GF-D8 (cell line): Measurements from ENCODE around the gene THEMIS2.
"Not testable (repeated sequence)": the region's sequence is repeated elsewhere in the genome, so short reads cannot be mapped to it uniquely, and the experiment has no call there.

ENCODE experiments used
- DNase-seq: peaks from one replicate; lab custom pipeline; 2025; lab: John Stamatoyannopoulos, UW

The THEMIS2 gene

DNA sequence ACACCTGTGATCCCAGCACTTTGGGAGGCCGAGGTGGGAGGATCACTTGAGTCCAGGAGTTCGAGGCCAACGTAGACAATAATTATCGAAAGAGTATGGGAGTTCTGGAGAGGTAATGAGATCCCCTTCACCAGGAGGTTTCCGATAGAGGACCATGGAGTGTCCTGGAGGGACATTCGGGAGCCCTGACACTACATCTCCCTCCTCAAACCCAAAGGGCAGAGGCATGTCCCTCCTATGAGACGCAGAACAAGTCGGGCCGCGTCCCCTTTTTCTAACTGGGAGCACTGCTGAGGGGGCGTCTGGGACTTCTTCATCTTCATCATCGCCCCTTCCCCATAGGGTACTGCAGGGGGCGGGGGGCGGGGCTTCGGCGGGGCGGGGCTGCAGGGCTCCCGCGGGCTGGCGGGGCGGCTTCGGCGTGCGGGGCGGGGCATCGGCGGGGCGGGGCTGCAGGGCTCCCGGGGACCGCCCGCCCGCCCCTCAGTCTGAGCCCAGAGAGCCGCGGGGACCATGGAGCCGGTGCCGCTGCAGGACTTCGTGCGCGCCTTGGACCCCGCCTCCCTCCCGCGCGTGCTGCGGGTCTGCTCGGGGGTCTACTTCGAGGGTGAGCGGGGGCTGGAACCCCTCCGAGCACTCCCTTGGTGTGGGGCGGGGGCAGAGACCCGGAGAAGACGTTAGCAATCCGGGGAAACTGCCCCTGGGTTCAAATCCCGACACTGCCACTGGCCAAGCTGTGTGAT lies at the start of gene THEMIS2:
TSS of gene THEMIS2 (plus strand) at position 486 of the 743 bp plus-strand sequence. CDS start at position 514, 28 bp downstream.
- no peak for DNase-seq

DNA sequence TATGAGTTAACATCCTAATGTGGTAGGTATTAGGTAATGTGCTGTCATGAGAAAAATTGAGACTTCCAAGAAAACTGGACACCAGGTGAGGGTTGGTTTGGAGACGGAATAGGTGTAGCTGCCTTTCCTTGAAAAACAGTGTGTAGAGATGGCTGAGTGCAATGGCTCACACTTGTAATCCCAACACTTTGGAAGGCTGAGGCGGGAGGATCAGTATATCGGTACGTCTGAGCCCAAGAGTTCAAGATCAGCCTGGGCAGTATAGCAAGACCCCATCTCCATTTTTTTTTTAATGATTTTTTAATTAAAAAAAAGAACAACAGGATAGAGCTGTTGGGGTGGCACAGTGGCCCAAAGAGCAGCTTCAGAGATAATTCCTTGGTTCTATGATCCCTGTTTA lies 48.6 kb upstream of the THEMIS2 start:
- DNase-seq, result no peak

DNA sequence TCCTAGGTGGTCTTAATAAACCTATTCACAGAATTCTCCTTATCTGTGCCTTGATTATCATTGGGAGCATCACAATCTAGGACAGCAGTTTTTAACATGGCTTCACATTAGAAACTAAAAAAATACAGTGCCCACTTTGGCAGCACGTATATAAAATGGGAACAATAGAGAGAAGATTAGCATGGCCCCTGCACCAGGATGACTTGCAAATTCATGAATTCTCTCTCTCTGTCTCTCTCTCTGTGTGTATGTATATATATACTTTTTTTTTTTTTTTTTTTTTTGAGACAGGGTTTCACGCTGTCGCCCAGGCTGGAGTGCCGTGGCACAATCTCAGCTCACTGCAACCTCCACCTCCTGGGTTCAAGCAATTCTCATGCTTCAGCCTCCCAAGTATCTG lies 47.9 kb upstream of the THEMIS2 start:
- no peak for DNase-seq

DNA sequence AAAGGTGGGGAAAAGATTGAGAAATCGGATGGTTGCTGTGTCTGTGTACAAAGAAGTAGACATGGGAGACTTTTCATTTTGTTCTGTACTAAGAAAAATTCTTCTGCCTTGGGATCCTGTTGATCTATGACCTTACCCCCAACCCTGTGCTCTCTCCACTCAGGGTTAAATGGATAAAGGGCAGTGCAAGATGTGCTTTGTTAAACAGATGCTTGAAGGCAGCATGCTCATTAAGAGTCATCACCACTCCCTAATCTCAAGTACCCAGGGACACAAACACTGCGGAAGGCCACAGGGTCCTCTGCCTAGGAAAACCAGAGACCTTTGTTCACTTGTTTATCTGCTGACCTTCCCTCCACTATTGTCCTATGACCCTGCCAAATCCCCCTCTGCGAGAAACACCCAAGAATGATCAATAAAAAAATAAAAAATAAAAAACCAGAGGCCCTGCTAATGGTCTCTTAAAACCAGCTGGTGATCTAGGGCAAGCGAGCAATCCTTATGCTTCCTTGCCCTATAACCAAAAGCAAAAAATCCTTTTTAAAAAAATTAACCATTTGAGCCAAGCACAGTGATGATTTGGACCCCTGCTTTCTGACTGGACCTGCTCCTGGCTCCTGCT lies 42.9 kb upstream of the THEMIS2 start:
- not testable (repeated sequence) for DNase-seq

DNA sequence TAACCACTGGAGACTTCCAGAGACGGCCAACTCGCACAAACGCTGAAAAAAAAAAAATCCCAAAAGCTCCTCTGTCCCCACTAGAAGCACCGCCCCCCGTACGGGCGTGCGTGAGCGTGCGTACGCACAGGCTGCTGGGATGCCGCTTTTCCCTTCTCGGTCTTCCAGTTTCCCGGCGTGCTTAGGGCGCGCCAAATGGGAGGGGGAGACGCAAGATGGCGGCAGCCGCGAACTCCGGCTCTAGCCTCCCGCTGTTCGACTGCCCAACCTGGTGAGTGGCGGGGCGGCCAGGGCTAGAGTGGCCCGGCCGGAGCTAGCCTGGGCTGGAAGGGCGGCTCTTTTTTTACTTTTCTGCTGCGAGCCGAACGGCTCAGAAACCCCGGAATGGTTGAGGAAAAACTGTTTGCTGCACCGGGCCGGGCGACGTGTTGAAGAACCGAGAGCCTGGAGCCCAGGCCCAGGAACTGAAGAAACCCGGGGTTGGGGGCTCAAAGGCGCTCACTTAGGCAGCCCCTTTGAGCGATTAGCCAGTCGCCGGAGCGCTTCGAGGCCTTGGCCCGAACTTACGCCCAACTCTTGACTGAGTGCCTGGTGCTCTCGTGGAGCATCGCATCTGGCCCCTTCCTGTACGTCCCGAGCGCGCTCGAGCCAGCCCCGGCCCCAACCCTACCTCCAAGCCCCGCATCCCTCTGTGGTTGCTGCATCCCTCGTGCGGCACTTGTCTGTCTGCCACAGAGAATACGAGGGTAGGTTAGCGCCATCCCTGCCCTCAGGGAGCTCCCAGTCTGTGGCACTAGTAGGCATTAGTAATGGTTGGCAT lies 41.5 kb upstream of the THEMIS2 start, which contains the start of gene PPP1R8:
TSS of gene PPP1R8 (plus strand) at position 162 of the 820 bp plus-strand sequence. CDS start at position 216, 54 bp downstream.
- peak; percentile 81 for DNase-seq

DNA sequence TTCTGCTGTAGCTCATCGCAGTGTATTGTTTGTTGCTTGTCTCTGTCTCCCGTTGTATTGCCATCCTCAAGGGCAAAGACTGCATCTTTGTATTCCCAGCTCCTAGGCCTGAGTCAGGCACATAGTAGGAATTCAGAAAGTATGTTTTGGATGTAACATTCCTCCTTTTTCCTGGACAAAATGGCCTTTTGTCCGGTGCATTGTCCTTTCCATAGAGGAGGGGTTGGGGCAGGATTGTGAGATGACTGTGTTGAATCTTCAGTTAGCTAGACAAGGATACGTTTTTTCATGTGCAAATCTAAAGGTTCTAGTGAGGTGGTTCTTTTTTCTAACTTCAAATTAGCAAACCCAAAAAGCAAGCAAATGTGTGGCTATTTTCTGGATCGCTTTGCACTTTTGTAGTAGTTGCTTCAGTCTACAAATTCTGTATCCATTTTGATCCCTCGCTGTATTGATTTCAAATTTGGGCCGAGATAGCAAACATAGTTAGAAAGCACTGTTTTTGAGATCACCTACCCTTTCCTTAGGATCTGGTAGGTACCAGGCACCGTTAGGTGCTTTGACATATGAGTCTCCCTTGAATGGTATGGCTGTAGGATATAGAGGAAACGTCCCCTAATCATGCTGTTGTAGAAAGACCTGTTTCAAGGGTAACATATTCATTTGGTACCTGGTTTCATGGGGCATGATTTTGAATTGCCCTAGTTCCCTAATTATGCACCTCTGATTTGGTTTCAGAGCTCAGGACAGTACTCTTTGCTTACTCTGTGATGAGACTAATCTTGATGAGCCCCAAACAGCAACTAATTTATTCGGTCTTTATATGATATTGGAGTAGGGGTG lies 40.6 kb upstream of the THEMIS2 start:
- no peak for DNase-seq

DNA sequence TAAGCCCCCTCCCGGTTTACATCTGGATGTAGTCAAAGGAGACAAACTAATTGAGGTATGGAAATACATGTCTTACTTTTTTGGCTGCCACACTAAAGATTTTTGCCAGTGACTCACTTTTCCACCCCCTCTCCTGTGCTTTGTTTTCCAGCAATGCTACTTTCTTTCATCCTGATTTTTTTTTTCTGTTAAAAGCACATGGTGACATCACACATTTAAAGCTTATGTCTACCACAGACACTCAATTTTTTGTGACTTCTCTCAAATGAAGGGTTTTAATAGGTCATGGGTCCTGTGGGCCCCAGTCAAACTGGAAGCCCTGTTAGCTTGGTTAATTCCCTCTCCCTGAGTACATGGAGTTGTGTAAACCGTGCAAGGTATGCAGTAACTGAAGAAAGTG lies 39.6 kb upstream of the THEMIS2 start:
- no peak for DNase-seq

DNA sequence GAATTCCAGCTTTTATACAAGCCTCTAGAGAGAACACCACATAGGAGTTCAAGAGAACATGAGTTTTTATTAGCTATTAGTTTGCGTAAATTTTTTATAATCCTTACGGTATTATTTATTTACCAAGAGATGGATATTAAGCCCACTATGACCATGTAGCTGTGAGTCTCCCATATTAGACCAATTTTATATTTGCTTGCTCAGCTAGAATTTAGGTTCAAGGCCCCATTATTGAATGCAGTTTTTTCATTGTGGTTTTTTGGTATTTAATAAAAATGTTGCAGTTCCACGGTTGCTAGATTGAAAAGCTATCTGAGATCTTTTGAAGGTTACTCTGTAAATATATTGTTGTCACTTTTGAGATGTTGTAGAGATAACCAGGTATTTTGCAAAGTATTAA lies 38.9 kb upstream of the THEMIS2 start:
- DNase-seq, result no peak

DNA sequence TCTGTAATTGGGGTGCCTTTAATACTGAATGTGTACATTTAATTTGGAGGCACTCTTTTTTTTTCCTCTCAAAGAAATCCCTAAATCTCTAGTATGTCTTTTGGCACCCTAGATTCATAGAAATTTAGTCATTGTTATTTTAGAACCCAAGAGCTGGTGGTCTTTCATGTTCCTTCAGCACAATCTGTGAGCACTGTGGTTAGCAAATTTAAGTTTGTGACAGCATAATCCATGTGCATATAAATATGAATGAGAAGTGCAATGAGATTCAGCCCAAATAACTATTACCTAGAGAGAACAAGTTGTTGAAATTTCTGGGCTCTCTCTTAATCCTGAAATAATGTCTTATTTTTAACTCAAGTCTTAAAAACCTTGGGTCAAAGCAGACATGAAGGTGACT lies 37.3 kb upstream of the THEMIS2 start:
- no peak for DNase-seq

DNA sequence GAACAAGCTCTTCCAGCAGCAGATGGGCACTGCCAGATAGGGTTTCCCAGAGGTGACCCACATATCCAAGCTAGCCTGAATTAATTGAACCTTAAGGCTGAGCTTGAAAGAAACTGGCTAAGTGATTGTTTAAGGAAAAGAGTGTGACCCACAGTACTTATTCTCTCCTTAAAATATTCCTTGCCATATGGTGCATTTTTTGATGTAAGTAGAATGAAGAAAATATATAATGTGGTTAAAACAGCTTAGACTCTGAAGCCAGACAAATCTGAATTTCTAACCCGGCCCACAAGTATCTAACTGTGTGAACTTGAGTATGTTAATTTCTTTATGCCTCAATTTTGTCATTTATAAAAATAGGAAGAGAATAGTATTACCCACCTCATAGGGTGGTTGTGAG lies 36.8 kb upstream of the THEMIS2 start:
- DNase-seq, result no peak

DNA sequence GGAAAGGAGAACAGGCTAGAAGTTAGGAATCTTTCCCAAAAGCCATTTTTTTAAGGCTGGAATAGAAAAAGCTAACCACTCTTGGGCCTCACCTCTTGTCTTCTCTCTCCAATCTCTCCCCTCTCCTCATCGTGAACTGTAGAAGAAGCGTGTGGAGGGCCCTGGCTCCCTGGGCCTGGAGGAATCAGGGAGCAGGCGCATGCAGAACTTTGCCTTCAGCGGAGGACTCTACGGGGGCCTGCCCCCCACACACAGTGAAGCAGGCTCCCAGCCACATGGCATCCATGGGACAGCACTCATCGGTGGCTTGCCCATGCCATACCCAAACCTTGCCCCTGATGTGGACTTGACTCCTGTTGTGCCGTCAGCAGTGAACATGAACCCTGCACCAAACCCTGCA lies 22.4 kb upstream of the THEMIS2 start:
- DNase-seq, result no peak

DNA sequence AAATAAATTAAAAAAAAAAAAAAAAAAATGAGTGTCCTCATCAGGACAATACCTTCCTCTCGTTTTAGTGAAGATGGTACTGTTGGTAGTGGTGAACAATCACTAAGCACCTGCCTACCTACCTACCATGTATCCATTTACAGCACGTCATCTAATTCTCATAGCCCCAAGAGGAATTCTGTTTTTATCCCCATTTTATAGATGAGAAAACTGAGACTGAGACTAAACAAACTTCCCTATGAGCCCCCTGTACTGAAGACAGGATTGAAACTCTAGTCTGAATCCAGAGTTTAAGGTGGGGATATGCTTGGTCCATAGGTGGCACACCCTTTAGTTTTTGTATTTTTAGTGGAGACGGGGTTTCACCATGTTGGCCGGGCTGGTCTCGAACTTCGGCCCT lies 17.3 kb upstream of the THEMIS2 start:
- no peak for DNase-seq

DNA sequence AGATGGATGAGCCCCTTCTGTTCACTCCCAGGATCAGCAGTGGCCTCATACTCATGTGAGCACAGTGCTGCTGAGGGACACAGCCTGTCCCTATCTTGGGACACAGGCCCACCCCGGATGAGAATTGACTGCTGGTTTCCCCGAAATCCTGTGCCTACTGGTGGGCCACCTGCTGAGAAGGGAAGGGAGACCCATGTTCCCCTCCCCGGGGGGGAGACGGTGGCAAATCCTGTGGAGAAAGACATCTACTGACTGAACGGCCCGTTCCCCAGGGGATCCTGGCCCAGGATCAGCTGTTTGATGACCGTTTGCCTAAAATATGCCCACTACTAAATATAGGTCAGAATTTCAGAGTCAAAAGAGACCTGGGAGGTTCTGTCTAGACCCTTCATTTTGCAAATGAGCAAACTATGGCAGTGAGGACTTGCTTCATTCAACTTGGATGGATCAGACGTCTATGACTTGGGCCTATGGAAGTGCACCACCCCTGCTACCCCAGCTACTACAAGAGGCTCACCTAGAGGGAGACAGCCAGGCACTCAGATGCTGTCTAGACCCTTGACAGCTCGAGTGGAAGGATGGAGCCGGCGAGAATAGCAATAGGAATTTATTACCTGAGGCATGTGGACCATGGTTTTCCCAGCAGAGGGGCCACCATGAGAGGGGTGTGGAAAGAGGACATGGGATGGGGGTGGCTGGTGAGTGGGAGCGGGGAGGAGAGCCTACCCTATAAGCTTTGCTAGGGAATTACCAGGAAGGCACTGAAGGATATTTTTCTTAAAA lies 15.6 kb upstream of the THEMIS2 start:
- no peak for DNase-seq

DNA sequence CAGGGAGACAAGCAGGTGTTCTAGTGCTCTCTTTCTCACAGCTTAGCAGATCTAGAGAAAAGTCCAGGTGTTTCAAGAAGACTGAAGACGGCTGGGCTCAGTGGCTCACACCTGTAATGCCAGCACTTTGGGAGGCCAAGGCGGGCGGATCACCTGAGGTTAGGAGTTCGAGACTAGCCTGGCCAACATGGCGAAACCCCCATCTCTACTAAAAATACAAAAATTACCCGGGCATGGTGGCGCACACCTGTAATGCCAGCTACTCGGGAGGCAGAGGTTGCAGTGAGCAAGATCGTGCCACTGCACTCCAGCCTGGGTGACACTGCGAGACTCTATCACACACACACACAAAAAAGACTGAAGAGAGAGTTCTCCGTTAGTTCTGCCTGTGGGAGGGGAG lies 14.8 kb upstream of the THEMIS2 start:
- DNase-seq, result not testable (repeated sequence)

DNA sequence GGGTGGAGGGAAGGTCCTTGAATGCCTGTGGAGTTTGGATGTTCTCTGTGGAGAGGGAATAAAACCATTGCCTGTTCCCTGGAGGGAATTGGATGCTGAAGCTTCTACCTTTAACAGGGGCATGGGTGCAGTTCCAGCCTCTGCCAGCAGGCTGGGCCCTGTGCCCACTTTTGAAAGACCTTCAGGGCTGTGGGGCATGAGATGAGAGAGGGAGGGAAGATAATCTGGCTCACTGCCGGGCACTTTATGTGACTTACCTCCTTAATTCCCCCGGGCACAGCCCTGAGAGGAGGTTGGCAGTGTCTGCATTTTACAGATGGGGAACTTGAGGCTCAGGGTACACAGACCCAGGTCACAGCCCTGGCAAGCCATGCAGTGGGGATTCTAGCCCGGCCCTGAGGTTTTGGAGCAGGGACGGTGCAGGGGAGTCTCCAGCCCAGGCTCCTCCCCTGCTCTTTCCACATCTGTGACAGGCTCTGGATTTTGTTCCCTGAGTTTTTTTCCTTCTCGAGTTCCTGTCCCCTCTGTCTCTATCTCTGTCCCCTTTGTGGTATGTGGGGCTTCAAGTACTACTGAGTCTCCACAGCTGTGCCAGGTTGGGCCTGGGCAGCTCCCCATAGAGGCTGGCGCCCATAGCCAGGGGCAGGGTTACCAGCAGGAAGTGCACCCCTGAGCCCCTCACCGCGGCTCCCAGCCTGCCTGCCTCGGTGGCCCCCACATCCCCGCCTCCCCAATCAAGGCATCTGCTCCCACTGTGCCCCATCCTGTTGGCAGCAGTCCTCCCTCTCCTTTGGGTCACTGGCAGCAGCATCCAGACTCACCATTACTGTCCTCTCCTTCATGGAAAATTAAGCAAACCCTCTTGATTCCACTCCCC lies 14.0 kb upstream of the THEMIS2 start:
- peak; percentile 72 for DNase-seq

DNA sequence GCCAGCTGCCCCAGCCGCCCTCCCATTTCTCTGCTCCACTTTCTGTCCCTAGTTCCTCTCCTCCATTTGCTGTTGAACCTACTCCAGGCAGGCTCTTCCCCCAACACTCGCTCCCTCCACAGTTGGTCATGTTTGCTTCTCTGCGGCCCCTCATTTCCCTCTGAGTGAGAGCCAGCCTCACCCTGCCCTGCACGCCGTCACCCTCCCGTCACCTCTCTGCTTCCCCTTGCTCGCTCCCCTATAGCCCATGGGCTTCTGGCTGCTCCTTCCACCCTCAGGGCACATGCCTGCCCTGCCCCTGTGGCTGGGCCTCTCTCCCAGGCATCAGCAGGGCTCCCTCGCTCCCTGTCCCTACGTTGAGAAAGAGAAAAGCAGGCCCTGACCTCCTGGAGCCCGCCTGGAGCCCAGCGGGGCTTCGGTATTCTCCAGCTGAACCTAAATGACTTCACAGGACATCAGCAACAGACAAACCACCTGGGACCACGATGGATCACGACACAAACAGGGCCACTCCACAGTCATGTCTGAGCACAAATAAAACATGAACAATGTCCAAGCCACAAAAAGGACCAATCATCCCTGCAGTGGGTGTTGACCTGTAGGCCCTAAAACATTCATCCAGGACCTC lies 13.3 kb upstream of the THEMIS2 start:
- no peak for DNase-seq

DNA sequence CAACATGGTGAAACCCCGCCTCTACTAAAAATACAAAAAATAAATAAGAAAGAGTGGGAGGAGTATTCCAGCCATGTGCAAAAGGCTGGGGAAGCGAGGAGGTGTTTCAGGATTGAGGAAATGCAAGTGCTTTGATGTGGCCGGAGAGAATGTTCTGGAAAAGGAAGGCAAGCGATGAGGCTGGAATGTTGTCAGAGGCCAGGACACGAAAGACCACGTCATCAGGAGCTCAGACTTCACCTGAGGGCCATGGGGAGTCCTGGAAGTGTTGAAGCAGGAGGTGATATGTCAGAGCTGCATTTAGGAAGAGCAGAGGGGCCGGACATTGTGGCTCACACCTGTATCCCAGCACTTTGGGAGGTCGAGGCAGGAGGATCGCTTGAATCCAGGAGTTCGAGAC lies 10.9 kb upstream of the THEMIS2 start:
- no peak for DNase-seq

DNA sequence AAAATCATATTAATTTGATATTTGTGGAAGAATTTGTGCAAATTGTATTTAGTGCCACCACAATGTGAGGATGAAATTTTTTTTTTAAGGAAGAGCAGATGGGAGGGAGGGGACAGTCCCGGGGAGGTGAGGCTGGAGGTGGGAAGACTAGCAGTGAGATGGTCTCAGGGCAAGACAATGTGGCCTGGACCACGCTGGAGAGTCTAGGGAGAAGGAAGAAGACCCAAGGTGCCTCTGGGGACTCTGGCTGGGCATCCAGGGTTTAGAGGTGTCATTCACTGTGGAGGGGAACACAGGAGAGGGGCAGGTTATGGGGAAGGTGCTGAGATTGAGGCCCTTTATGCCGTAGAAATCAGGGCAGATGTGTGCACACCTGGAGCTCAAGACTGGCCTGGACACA lies 10.3 kb upstream of the THEMIS2 start:
- DNase-seq, result no peak

DNA sequence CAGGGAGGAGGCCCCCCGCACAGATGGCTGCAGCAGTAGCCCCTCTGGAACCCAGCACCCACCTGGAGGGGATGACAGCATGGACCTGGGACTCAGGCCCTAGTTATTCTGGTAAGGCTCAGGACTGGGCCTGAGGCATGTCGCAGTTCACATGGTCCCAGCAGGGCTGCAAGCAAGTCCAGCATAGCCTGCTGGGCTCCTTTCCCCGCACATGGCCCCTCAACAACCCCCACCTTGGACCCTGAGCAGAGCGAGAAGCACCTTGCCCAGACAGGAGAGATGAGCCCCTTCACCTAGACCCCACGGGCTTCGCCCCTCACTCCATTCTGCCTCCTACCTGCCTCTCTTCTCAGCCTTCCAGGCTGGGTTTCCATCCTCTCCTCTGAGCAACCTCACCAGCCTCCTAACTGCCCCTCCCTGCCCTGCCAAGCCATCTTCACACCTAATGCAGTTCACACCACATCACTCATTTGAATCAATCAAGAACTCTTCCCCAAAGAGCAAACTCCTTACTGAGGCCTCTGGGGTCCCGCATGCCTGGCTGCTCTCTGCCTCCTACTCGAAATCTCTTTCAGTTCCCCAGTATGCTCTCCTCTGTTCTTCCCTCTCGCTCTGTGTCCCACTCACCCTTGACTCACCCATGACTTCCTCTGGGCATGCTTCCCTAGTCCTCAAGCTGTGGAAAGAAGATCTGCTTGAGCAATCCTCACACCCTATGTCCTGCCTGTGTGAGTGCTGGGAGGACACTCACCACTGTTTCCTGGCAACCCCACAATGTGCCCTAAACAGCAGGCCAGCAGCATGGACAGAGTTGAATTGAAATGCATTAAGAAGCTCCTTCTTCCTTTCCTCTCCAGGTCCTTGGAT lies 9.4 kb upstream of the THEMIS2 start:
- peak; percentile 91 for DNase-seq
